NCI-H2227 (cell line): ENCODE results near the gene SECISBP2.

Source experiments
- DNase-seq: peaks from one replicate; lab custom pipeline; 2025; ENCODE audit not compliant: unreplicated experiment; lab: John Stamatoyannopoulos, UW

The SECISBP2 gene

DNA sequence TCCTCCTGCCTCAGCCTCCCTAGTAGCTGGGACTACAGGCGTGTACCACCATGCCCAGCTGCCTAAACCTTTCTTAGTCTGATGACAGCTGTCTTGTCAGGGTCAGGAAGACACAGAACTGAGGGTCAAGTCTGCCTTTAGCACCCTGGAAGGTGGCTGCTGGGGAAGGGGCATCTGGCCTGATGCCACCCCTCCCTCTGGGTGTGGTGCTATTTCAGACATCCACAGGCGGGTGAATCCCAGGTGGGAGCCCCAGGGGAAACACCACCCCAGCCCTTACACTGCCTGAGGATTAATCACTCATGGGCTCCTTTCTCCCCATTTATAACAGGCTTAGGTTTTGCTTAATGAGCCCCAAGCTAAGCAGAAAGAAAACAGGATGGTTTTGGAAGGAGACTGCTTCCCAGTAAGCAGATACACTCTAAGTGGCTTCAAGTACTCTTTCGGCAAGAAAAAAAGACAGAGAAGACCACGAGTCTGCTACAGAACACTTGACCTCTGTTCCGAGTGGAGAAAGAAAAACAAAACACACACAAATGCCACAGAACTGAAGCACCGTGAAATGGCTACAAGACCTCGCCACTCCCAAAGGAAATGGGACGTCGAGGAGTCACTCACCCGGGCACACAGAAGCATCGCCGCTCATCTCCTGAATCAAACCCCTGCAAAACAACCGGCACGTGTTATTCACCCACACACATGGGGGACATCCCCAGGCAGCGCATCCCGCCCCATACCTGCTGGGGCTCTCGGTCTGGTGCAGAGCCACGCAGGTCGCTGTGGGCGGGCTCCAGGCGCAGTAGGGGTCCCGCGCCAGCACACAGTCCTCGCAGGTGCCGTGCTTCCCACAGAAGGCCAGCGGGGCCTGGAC is 62.4 kb downstream of the SECISBP2 start:
- no peak for DNase-seq

DNA sequence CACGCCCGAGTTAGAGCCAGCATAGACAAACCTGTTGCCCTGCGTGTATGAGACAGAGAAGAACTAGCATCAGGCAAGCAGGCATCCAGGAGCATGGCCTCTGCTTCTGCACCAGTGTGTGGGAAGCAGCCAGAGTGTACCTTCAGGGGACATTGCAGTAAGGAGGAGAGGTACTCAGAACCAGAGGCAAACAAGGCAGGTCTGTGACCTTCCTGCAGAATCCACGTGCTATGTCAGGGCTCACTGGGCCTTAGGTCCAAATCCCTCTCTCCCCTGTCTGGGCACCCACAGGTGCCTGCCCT is 63.0 kb downstream of the SECISBP2 start:
- no peak for DNase-seq

DNA sequence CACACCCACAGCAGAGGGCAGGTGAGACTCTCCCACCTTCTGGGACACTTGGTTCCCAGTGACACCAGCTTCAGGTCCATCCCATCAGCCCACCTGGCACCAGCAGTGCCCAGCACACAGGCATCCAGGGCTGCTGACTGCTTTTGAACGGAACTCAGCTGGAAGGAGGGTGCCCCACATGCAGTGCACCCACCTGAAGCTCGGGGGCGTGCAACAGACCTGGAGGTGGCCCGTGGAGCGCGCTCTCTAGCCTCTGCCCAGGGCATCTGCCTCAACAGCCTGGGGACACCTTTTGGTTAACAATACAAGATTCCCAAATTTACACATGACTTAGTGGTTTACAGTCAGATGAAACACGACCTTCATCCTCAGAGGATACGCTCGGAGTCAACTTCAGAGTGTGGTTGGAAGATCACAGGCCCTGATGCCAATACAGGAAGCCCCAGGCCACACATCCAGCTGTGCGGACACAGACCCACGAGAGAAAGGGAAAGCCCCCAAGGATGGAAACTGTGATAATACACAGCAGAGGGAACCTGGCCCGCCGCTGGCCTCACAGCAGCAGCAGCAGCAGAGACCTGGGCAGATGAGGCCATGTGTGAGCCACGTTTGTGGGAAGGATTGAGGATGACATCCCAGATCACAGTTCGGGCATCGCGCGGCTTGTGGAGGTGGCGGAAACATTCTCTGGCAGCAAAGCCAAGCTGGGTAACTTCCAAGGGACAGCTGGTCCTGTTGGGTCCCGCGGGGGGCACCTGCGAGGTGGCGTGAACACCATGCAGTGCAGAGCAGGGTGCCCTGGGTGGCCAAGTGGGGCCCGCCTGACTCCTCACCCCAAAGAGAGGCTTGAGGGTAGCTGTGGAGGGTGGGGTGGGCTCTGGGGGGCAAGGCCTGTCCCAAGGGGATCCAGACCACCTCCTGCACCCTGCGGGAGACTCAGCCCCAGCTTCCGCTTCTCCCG is 64.0 kb downstream of the SECISBP2 start:
- no peak for DNase-seq

DNA sequence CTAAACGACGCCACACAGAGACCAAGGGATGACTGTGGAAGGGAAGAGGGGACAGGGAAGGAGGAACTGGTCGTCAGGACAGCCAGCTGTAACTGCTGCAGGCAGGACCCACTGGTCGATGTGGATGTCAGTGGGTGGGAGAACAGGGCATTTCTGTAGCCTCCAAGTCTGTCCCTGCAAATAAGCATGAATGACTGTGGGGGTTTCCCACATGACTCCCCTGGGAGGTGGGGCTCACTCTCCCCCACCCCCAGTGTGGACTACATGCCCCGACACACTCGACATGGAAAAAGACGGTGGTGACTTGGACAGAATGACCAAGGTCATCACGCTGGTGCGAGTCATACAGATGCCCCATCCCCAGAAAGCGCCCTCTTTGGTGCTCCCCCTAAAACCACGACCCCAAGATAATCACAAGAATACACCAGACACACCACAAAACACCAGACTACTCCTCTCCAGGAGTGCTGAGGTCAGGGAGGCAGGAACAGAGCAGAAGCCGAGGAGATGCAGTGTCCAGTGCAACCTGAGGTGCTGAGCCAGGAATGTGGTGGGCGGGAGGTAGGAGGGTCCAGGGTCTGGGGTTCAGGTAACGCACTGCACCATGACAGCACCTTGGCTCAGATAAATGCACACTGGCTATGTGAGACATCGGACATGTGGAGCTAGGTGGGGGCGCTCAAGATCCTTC is 64.9 kb downstream of the SECISBP2 start:
- no peak for DNase-seq

DNA sequence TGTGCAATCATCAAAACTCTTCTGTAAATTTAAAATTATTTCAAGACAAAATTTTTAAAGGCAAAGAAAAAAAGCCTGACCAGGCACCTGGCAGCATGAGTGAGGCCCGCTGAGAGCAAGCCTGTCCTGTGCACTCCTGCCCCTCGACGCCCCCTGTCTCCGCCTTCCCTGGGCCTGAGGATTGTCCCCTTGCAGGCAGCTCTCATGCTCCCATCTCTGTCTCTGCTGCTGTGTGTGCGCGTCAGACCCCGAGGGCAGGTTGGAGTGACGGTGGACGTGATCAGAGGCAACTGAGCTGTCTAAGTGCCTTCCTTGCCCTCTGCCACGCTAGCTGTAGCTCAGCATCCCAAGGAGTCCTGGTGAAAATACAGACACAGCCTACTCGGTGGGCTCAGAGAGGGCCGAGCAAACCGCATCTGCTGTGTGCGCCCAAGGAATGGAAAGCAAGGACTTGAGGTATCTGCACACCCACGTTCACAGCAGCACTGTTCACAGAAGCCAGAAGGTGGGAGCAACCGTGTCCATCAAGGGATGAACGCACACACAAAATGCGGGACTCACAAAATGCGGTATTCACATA is 65.5 kb downstream of the SECISBP2 start:
- no peak for DNase-seq

DNA sequence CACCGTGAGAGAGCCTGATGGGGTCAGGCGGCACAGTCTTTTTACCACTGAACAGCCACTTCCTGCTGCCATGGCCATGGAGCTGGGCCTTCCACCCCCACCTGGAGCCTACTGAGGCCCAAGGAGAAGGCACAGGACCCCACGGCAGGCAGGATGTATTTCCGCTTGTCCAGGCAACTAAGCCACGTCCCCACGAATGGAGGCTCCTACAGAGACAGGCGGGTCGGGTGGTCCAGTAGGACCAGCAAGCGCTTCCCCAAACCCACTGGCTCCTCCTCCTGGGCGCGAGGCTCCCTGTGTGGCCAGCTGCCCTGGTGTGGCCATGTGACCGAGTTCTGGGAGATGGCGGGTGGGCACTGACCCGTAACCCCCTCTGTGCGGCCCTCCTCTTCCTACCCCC is 66.5 kb downstream of the SECISBP2 start:
- DNase-seq: no peak

DNA sequence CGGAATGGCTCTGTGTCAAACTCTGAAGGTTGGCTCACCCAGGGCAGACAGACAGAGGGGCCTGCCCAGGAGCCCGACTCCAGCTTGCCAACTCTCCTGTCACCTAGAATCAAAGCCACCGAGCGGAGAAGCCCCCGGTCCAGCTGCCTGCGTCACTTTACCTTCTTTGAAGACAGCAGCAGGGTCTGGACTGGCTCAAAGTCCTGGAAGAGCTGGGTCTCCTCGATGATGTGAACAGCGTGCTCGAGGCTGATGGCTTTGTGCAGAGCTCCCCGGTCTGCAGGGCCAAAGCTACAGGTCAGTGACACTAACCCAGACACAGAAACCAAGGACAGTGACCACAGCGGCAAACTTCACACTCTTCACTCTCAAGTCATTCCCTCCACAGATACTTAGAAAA is 67.9 kb downstream of the SECISBP2 start:
- DNase-seq: no peak

DNA sequence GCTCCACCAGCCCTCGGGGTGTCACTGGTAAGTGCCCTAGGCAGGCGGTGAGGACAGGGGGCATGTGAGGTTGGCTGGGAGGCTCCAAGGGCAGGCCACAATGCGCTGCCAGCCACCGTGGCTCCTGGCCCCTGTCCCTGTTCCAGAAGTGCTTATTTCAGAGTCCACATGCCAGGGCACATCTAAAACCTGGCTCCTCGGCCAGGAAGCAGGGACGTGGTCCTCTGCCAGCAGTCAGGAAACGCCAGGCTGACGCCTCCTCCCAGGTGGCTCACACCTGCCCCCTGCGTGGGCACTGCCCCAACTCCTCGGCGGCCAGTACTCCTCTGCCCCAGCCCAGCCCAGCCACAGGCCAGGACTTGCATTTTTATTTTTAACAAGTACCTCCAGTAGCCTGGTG is 68.5 kb downstream of the SECISBP2 start:
- no peak for DNase-seq

DNA sequence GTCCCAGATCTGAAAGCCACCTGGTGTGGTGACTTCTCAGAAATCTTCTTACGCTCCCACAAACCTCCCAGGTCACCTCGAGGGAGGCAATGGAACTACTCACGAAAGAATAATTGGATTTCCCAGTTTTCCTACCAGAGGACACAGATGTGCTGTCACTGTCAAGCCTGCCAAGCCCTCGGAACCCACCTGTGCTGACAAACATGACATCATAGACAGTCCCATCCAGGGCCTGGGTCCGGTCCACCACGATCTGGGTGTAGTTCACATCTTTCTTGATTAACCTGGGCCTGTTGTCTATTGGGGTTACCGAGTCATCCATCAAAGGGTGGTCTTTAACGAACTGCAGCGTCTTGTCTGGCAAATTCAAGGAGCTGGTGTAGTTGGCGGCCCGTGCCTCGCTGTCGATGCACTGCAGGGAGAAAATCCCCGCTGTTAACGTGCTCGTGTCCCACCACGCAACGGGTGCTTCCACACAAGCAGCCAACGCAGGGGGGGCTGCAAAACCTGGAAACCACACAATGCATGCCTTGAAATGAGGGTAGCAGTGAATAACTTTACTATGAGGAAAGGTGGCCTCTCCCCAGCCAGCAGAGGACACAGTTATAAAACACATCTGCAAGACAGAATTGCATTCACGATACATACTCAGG is 69.0 kb downstream of the SECISBP2 start:
- no peak for DNase-seq

DNA sequence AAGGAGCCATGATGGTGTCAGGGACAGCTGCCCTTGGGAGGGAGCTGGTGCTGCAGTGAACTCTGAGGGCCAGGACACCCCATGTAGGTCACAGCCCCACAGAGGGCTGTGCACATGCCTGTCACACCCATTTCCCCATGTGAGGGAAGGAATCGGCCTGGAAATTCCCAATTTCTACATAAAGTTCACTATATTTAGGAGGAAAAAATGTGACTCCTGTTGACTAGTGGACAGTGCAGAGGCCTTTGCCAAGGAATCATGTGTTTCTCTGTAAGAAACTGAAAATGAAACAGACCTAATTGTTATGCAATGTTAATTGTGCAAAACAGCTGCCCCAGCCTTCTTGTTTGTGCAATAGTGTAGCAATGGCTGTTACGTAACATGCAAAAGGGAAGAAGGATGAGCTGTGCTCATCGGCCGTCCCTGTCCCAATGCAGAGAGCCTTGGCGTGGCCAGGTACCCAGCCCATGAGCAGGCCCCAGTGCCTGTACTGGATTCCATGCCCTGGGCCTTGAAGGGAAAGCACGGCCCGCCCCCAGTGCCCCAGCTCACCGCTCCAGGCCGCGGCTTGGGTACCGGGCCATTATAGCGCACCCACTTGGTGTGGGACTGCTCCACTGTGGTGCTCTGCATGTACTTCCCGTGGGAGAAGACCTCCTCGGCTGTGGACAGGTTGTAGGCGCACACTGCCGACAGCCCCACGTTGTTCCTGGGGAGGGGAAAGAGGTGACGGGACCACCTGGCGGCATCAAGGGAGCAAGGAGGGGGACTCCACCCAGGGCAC is 70.0 kb downstream of the SECISBP2 start:
- no peak for DNase-seq

DNA sequence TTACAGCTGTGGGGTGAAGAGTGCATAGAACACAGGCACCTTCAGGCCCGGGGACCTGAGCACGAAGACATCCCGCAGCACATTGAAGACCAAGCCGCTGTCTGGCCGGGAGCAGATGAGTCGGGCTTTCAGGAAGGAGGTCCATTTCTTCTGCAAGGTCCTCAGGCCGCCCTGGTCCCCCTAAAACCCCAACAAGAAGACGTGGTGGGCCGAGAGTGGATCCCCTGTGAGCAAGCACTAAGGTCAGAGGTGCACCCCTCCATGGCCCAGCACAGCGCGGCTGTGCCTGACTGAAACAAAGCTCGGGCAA is 70.5 kb downstream of the SECISBP2 start:
- no peak for DNase-seq

DNA sequence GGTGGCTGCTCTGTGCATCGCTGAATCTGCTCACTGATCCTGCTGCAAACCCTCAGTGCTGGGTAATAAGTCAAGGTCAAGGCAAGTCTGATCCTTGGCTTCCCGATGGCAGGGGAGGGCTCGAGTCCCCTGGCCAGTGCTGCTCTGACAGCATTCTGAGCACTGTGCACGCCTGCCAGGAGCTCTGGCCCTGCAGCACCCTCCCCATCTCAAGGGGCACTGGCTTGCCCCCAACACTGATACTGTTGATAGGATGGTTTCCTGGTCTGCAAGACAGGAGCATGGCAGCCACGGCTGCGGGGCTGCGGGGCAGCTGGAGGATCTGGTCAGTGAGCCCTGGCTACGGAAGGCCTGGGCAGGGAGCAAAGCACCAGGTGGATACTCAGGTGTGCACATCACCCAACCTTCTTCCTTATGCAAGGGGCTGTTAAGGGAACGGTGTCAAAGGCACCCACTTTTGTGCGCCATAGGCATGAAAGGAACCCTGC is 71.8 kb downstream of the SECISBP2 start:
- no peak for DNase-seq

DNA sequence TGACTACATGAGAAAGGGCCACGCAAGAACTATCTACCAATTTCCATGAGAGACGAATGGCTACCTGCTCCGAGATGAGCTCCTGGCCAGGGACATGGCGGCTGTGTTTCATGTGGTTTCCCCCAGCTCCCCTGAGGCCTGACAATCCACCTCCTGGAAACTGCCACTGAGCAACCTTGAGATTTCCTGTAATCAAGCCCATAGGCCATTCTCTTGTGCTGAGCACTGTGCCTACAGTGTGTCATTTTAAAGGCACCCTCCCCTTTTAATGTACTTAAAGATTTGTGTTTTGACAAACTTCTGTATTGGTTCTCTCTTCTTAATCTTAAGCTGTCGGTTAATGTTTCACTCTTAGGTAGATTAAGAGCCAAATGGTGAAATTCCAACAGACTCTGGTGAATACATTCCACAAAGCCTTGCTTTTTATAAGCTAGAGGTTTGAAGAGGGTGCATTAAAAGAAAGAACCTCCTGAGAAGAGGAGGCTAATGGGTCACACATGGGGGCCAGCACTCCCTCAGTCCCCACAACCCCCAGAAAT is 72.3 kb downstream of the SECISBP2 start:
- DNase-seq: no peak

DNA sequence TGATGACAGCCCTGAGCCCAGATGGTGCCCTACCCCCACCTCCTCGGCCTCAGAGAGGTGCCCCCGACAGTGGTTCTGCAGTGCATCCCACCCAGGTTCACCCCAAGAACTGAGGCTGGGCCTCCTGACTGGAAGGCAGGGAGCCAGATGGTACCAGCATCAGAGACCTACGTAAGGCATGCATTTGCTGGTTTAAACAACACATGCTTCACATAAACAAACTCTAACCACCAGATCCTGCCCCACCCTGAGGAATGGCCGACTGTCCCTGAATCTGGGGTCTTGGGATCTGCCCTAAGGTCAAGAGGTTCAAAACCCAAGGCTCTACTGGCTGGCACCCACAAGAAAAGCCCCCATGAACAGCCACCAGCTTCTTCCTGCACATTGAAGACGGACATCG is 73.3 kb downstream of the SECISBP2 start:
- DNase-seq: no peak

DNA sequence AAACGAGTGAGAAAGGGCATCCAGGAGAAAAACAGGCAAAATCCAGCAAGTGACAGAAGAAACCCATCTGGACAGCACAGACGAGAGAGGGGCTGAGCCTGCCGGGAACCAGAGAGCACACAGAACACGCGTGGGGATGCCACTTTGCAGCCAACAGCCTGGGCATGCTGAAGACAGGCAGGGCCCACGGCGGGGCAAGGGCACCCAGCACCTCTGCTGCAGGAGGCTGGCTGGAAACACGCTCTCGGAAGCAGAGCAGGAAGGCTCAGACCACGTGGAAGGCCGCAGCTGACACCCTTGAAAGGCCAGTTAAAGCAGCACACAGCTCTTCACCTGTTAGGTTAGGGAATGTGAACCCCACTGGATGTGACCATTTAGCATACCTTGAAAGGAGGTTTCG is 76.1 kb downstream of the SECISBP2 start:
- no peak for DNase-seq

DNA sequence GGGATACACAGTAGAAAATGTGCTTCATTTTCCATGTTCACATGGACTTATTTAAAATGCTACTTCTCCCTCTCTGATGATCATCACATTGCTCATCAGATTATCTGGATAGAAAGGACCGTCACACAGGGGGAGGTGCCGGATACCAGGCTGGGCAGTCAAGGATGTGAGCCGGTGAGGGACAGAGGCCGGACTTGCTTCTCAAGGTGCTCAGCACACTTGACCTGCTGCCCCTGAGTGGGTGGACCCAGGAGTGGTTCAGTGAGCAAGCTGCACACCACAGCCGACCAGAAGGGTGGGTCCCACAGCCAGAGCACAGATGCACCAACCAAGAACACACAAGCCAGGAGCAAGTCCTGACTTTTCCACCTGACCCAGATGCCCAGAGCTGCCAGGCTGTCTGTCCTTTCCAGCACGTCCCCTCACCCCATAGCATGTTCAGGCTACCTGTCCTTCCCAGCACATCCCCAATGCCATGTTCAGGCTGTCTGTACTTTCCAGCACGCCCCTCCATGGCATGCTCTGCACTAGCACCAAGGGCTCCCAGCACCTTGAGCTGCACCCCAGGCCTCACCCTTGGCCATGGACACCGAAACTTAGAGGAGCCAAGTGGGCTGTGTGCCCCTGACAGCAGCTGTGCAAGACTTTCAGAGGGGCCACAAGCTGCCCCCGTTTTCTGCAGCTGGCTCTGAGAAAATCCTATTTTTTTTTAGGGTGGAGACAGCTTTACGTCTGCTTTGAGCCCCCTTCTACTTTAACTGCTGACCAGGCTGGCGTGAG is 77.8 kb downstream of the SECISBP2 start:
- DNase-seq: no peak

DNA sequence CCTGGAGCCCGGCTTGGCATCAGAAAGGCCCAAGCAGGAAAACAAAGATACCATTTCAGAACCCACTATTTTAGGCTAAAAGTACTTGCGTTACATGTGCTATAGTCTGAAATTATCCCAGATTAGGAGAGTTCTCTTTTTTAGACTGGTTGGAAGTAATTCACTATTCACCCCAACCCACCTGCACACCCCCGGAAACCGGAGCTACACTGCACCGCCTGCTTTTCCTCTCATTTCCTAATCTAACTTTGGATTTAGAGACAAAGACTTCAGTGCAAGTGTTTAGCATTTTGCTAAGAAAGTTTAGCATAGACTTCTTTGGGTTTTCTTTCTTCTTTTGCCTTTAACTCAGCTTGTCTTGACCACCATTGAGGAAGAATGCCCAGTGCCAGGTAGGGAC is 79.2 kb downstream of the SECISBP2 start:
- no peak for DNase-seq

DNA sequence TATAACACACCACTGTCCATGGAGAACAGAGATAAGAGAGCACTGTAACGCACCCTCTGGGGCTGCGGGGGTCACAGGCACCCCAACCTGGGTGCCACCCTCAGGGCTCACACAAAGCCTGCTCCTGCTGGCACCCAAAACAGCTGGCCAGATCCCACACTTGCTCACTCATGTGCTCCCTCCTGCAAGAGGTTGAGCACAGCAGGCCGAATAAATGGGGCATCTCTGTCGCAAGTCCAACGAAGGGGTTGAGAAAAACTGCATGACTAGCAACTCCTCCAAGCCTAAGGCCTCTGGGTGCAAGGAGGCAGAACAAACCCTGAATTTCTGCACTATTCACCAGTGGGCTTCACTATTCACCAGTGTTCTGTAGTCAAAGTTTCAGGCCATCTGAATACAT is 80.3 kb downstream of the SECISBP2 start:
- no peak for DNase-seq
